Endothelial cell of umbilical vein (primary cell): ENCODE measurements around the gene TNIK.

Experiments used
- EZH2 ChIP-seq: IDR thresholded peaks from 2 replicates; pipeline ENCODE4 v1.6.1; 2012; ENCODE audit warnings: borderline replicate concordance, low read depth, mild to moderate bottlenecking, moderate library complexity, low read length, inconsistent platforms; ENCODE audit not compliant: severe bottlenecking
- FOS ChIP-seq: IDR thresholded peaks from 2 replicates; pipeline ENCODE4 v1.6.1; 2011; ENCODE audit warnings: mild to moderate bottlenecking, low read length, moderate library complexity, borderline replicate concordance; ENCODE audit not compliant: insufficient read depth
- TF ChIP-seq, protein P1 (sequence below), 2 donors: IDR thresholded peaks; 1 replicate in 1 of 2; 2 replicates in 1 of 2; pipeline ENCODE4 v1.5.1; 2011; ENCODE audit warnings: low read length in 2 of 2, mild to moderate bottlenecking in 2 of 2, moderate library complexity in 2 of 2, control low read depth in 1 of 2, inconsistent platforms in 1 of 2, low read depth in 1 of 2; ENCODE audit not compliant: insufficient read depth in 1 of 2; ENCODE audit errors: extremely low read depth in 1 of 2

DNA sequence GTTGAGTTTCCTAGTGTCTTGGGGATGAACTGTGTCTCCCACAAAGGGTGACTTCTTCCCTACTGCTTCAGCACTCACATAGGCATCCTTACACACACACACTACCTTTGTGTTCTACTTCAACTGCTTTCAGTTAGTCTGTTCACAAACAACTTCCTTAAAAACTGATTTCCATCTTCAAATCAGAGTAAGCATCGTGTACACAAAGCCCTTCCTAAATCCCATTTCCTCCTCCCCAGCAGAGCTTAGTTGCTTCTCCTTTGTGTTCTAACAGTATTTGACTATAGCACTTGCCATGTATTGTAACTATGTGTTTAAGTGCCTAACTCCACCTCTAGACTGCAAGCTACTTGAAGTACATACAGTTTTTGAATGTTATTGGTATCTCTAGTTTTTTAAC lies 71.7 kb downstream of the TNIK start:
- TF ChIP-seq FOS (no peak), EZH2 (no peak)
- TF ChIP-seq, protein P1, sequence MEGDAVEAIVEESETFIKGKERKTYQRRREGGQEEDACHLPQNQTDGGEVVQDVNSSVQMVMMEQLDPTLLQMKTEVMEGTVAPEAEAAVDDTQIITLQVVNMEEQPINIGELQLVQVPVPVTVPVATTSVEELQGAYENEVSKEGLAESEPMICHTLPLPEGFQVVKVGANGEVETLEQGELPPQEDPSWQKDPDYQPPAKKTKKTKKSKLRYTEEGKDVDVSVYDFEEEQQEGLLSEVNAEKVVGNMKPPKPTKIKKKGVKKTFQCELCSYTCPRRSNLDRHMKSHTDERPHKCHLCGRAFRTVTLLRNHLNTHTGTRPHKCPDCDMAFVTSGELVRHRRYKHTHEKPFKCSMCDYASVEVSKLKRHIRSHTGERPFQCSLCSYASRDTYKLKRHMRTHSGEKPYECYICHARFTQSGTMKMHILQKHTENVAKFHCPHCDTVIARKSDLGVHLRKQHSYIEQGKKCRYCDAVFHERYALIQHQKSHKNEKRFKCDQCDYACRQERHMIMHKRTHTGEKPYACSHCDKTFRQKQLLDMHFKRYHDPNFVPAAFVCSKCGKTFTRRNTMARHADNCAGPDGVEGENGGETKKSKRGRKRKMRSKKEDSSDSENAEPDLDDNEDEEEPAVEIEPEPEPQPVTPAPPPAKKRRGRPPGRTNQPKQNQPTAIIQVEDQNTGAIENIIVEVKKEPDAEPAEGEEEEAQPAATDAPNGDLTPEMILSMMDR (IDR thresholded peaks at IDR 0.05; ENCODE audit: extremely low read depth in 1 of 2, insufficient read depth in 1 of 2, low read depth in 1 of 2, low read length in 2 of 2), result no peak
